Measurements from ENCODE around the gene PAOX. TPM values are rescaled to one million over a fixed set of nuclear protein-coding genes. Genes with fewer than 3 reads are reported as not detected.

PAOX gene
- total RNA-seq, 4 donors from 2014 or later, result 2.4 to 18.6 (median 8.1) TPM

GRCh38 chr10:133400624-133401424 lies 21.8 kb downstream of the PAOX start:
- TF ChIP-seq CTCF (IDR thresholded peaks at IDR 0.05; ENCODE audit: low read depth), result no peak

DNA sequence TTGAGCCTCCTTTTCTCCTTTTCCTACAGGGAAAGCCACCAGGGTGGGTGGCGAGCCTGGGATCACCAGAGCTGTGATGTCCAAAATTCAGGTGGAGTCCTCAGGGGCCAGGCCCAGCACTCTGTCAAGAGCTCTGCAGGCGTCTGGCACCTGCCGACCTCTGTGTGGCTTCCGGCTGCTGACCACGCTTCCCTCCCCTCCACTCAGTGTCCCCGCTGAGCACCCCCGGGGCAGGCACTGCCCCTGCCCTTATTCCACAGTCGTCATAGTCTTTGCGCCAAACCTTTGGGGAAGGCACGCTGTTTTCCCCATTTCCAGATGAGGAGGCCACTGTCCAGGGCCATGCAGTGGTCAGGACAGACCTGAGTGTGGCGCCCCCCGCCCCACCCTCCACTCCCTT lies 22.4 kb downstream of the PAOX start:
- TF ChIP-seq CTCF (IDR thresholded peaks at IDR 0.05; ENCODE audit: low read depth), result no peak

DNA sequence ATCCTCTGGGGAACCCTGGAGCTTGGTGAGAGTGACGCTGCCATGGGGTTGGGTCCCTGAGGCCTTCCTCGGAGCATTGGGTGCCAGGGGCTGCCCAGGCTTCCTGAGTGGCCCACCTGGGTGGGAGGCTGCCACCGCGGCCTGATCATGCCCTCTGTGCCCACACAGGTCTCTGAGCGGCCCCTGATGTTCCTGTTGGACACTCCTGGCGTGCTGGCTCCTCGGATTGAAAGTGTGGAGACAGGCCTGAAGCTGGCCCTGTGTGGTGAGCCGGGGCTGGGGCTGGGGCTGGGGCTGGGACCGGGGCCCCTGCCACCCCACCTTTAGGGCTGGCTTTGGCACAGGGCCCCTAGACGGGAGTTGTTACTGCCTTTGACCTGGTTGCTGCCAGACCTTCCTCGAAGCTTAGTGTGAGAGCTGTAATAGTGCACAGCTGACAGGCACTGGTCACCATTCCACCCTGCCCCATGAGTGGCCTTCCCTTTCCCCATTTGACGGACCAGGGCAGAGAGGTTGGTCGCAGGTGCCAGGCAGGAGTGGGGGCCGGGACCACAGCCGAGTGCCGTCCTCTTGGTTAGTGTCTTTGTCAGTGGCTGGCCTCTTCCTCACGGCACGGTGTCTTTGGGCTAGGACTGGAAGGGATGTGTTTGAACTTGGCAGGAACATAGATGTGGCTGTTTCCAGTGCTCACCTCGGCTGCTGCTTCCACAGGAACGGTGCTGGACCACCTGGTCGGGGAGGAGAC lies 23.1 kb downstream of the PAOX start:
- no peak for TF ChIP-seq CTCF (IDR thresholded peaks at IDR 0.05; ENCODE audit: low read depth)

- TF ChIP-seq CTCF (IDR thresholded peaks at IDR 0.05; ENCODE audit: low read depth), result no peak
Measured at GRCh38 chr10:133403359-133403758, 24.3 kb downstream of the PAOX start.

DNA sequence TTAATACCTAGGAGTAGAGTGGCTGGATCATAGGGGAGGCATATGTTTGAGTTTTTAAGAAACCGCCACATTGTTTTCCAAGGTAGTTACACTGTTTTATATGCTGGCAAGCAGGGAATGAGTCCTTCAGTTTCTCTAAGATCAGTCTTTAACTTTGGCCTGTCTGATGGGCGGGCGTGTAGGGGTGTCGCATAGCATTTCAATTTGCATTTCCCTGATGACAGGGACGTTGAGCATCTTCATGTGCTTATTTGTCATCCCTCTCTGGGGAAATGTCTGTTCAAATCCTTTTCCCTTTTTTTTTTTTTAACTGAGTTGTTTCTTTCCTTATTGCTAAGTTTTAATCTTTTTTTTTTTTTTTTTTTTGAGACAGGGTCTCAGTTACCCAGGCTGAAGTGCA lies 24.7 kb downstream of the PAOX start:
- no peak for TF ChIP-seq CTCF (IDR thresholded peaks at IDR 0.05; ENCODE audit: low read depth)

DNA sequence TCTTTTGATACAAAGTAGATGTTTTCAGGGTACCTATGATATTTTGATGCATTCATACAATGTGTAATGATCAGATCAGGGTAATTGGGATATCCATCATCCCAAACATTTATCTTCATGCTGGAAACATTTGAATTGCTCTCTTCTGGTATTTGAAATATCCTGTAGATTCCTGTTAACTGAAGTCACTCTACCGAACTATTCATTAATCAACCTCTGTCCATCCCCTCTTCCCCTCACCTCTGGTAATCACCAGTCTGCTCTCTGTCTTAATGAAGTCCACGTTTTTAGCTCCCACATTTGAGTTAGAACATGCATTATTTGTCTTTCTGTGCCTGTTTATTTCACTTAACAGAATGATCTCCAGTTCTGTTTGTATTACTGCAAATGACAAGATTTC lies 26.2 kb downstream of the PAOX start:
- TF ChIP-seq CTCF (IDR thresholded peaks at IDR 0.05; ENCODE audit: low read depth), result no peak

DNA sequence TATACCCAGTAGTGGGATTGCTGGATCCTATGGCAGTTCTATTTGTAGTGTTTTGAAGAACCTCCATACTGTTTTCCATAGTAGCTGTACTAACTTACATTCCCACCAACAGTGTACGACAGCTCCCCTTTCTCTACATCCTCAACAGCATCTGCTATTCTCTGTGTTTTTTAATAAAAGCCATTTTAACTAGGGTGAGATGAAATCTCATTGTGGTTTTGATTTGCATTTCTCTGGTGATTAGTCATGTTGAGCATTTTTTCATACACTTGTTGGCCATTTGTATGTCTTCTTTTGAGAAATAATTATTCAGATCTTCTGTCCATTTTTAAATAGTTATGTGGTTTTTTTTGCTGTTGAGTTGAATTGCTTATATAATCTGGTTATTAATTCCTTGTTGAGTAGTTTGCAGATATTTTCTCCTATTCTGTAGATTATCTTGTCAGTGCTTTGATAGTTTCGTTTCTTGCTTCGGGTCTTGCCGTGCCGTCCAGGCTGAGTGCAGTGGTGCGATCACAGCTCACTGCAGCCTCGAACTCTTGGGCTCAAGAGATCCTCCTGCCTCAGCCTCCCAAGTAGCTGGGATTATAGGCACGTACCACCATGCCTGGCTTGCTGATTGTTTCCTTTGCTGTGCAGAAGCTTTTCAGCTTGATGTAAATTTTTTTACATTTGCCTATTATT lies 26.9 kb downstream of the PAOX start:
- no peak for TF ChIP-seq CTCF (IDR thresholded peaks at IDR 0.05; ENCODE audit: low read depth)

Measured in subcutaneous adipose tissue (tissue), 4 donors.